CD4-positive, alpha-beta T cell (primary cell): ENCODE results near the gene CCK. TPM values are rescaled to one million over a fixed set of nuclear protein-coding genes. Genes with fewer than 3 reads are reported as not detected.

ENCODE experiments used
- ATAC-seq: fragments of 200-7000 bp; cut with Tn5 transposase; one replicate; pipeline ENCODE4 v1.10.0; 2022; ENCODE audit warnings: mild to moderate bottlenecking; ENCODE audit not compliant: poor library complexity
- CTCF ChIA-PET: fragments of 350-600 bp; sonication (Branson Sonifier 250); formaldehyde crosslinking; loops from one replicate; lab custom pipeline; 2021; ENCODE audit warnings: antibody characterized with exemption, inconsistent platforms; lab: Charles Lee
- POLR2A ChIA-PET: fragments of 350-600 bp; sonication (Branson Sonifier 250); formaldehyde crosslinking; loops from one replicate; lab custom pipeline; 2021; ENCODE audit warnings: antibody characterized with exemption, inconsistent platforms; lab: Charles Lee
- DNase-seq, 14 experiments: peaks; one replicate each; pipeline ENCODE4 v3.0.0-alpha.2; 2013 to 2020; ENCODE audit warnings: mixed read lengths in 2 of 14
- H3K27ac ChIP-seq, 2 donors: one replicate each; pipeline versions ENCODE4 v1.5.1 to v1.7.0; 2013; ENCODE audit warnings: low read length in 2 of 2, low read depth in 1 of 2, mild to moderate bottlenecking in 1 of 2
- H3K27me3 ChIP-seq, 2 experiments: 1 replicate in 1 of 2; 2 replicates in 1 of 2; pipeline versions ENCODE4 v1.6.1 to v1.7.0; 2013; ENCODE audit warnings: low read length in 2 of 2, control low read depth in 1 of 2, mild to moderate bottlenecking in 1 of 2, moderate library complexity in 1 of 2; ENCODE audit not compliant: insufficient read depth in 2 of 2, control insufficient read depth in 1 of 2
- H3K36me3 ChIP-seq: one replicate; pipeline ENCODE4 v1.6.1; 2013; ENCODE audit warnings: low read length, control low read depth; ENCODE audit not compliant: insufficient read depth
- H3K4me1 ChIP-seq: one replicate; pipeline ENCODE4 v1.6.1; 2013; ENCODE audit warnings: low read length, control low read depth; ENCODE audit not compliant: insufficient read depth
- H3K4me3 ChIP-seq: one replicate; pipeline ENCODE4 v1.5.1; 2013; ENCODE audit warnings: mild to moderate bottlenecking, low read length, moderate library complexity
- H3K9me3 ChIP-seq, 2 experiments: 1 replicate in 1 of 2; 2 replicates in 1 of 2; pipeline versions ENCODE4 v1.6.1 to v1.7.0; 2013; ENCODE audit warnings: low read length in 2 of 2, mild to moderate bottlenecking in 2 of 2, control low read depth in 1 of 2, moderate library complexity in 1 of 2; ENCODE audit not compliant: control insufficient read depth in 1 of 2, insufficient read depth in 1 of 2
- H3K27ac Mint-ChIP-seq: one replicate; pipeline ENCODE4 v1.8.0; 2020; ENCODE audit warnings: mixed read lengths
- H3K27me3 Mint-ChIP-seq: one replicate; pipeline ENCODE4 v1.8.0; 2021; ENCODE audit warnings: mixed read lengths
- H3K36me3 Mint-ChIP-seq: one replicate; pipeline ENCODE4 v1.8.0; 2021; ENCODE audit warnings: low read depth, mixed read lengths
- H3K4me1 Mint-ChIP-seq: one replicate; pipeline ENCODE4 v1.8.0; 2021; ENCODE audit warnings: low read depth, mixed read lengths
- H3K4me3 Mint-ChIP-seq: one replicate; pipeline ENCODE4 v1.8.0; 2020; ENCODE audit warnings: mild to moderate bottlenecking, mixed read lengths
- H3K9me3 Mint-ChIP-seq: one replicate; pipeline ENCODE4 v1.8.0; 2020; ENCODE audit warnings: mixed read lengths
- CTCF ChIP-seq: fragments of 200-600 bp; IDR thresholded peaks from one replicate; pipeline ENCODE4 v1.8.0; 2022; ENCODE audit warnings: antibody characterized with exemption, mild to moderate bottlenecking
- intact Hi-C, 2 experiments: fragments of 100-400 bp; cut with DNase I in 1 of 2; cut with micrococcal nuclease in 1 of 2; formaldehyde crosslinking; loops; one replicate each; pipeline versions ENCODE4 v1.15.1 to v1.9.0; 2023 to 2025; cut with DNase I, micrococcal nuclease
- total RNA-seq, 174 experiments: library from RNA in 2 of 174; stranded (reverse) in 2 of 174; gene quantifications; one replicate each; pipeline ENCODE4 v1.2.3 and lab custom pipeline; 2021 to 2026

Gene CCK
- total RNA-seq, 2 experiments from 2014 or later: not detected

- H3K27me3 ChIP-seq: peaks cover 18 to 22% of the 10 kb centered on the region in 2 experiments
- no peak overlapping the region for H3K27ac ChIP-seq
- intact Hi-C loops: no loop called here
- H3K4me1 ChIP-seq: no peaks in the 10 kb centered on the region
- Mint-ChIP-seq H3K27me3 (peaks cover 40% of the 10 kb centered on the region), H3K4me3 (no peak overlapping the region), H3K27ac (no peak overlapping the region), H3K36me3 (no peaks in the 10 kb centered on the region), H3K4me1 (no peaks in the 10 kb centered on the region), H3K9me3 (peaks cover 8% of the 10 kb centered on the region)
- peaks cover 0 to 4% of the 10 kb centered on the region in 2 experiments for H3K9me3 ChIP-seq
- DNase-seq (no peak), ATAC-seq (no peak)
- CTCF ChIA-PET: no interaction called here
- no peaks in the 10 kb centered on the region for H3K36me3 ChIP-seq
- H3K4me3 ChIP-seq: no peak overlapping the region
- no peak for TF ChIP-seq CTCF
- POLR2A ChIA-PET: no interaction called here
These were observed 7.4 kb upstream of the CCK start for GRCh38 chr3:42273361-42273760.

DNA sequence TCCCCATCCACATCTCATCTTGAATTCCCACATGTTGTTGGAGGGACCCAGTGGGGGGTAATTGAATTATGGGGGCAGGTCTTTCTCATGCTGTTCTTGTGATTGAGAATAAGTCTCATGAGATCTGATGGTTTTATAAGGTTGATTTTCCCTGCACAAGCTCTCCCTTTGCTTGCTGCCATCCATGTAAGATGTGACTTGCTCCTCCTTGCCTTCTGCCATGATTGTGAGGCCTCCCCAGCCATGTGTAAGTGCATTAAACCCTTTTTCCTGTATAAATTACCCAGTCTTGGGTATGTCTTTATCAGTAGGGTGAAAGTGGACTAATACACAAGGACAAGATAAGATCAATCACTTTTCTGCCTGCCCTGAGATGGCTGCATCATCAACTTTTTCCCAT lies 5.8 kb upstream of the CCK start:
- no peak for ATAC-seq
- intact Hi-C loops: no loop called here
- Histone ChIP-seq H3K4me3 (no peak overlapping the region), H3K9me3 (peaks cover 0 to 4% of the 10 kb centered on the region in 2 experiments), H3K27ac (no peak overlapping the region), H3K36me3 (no peaks in the 10 kb centered on the region), H3K4me1 (no peaks in the 10 kb centered on the region), H3K27me3 (peaks cover 24 to 35% of the 10 kb centered on the region in 2 experiments)
- TF ChIP-seq CTCF: no peak
- H3K4me1 Mint-ChIP-seq: no peaks in the 10 kb centered on the region
- no peak overlapping the region for H3K27ac Mint-ChIP-seq
- H3K9me3 Mint-ChIP-seq: peaks cover 8% of the 10 kb centered on the region
- DNase-seq: no peak
- ChIA-PET POLR2A (no interaction called here), CTCF (no interaction called here)
- no peaks in the 10 kb centered on the region for H3K36me3 Mint-ChIP-seq
- H3K27me3 Mint-ChIP-seq: peaks cover 56% of the 10 kb centered on the region
- H3K4me3 Mint-ChIP-seq: no peak overlapping the region

- no peak overlapping the region for H3K4me3 ChIP-seq
- peaks cover 0 to 8% of the 10 kb centered on the region in 2 experiments for H3K9me3 ChIP-seq
- H3K4me1 ChIP-seq: no peaks in the 10 kb centered on the region
- ATAC-seq (no peak), DNase-seq (no peak)
- no peak overlapping the region for H3K27ac ChIP-seq
- Mint-ChIP-seq H3K4me3 (no peak overlapping the region), H3K9me3 (peaks cover 8% of the 10 kb centered on the region), H3K36me3 (no peaks in the 10 kb centered on the region), H3K27ac (no peak overlapping the region), H3K27me3 (peaks cover 62% of the 10 kb centered on the region), H3K4me1 (no peaks in the 10 kb centered on the region)
- H3K27me3 ChIP-seq: peaks cover 28 to 39% of the 10 kb centered on the region in 2 experiments
- TF ChIP-seq CTCF: no peak
- no peaks in the 10 kb centered on the region for H3K36me3 ChIP-seq
- intact Hi-C loops: no loop called here
- ChIA-PET POLR2A (no interaction called here), CTCF (no interaction called here)
These were observed 4.6 kb upstream of the CCK start for GRCh38 chr3:42270561-42270960.
